ENCODE results near the gene RPEL1.

DNA sequence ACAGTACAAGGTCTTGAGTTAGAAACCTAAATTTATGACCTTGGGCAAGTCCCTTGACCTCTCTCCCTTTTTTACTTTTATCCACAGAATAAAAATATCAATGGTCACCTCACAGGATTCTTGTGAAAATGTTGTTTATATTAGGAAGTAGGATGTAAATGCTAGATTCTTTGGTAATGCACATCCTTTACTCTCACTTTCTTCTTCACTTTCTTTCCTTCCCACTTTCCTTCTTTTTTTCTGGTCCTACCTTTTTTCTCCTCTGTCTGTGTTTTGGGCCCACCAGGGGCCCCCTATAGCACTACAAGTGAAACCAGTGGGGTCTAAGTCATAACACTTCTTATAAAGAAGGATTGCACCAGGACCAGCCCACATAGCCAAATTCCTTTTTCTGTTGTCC is 12.1 kb downstream of the RPEL1 start:
- TF ChIP-seq EZH2 (IDR thresholded peaks at IDR 0.05) = no peak
- TF ChIP-seq, protein P1, sequence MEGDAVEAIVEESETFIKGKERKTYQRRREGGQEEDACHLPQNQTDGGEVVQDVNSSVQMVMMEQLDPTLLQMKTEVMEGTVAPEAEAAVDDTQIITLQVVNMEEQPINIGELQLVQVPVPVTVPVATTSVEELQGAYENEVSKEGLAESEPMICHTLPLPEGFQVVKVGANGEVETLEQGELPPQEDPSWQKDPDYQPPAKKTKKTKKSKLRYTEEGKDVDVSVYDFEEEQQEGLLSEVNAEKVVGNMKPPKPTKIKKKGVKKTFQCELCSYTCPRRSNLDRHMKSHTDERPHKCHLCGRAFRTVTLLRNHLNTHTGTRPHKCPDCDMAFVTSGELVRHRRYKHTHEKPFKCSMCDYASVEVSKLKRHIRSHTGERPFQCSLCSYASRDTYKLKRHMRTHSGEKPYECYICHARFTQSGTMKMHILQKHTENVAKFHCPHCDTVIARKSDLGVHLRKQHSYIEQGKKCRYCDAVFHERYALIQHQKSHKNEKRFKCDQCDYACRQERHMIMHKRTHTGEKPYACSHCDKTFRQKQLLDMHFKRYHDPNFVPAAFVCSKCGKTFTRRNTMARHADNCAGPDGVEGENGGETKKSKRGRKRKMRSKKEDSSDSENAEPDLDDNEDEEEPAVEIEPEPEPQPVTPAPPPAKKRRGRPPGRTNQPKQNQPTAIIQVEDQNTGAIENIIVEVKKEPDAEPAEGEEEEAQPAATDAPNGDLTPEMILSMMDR (IDR thresholded peaks at IDR 0.05 in 2 of 3, conservative IDR thresholded peaks at IDR 0.05 in 1 of 3; ENCODE audit: borderline replicate concordance in 1 of 3, insufficient read depth in 1 of 3, low read depth in 2 of 3, low read length in 2 of 3) = no peak
- no peak for TF ChIP-seq POLR2A (IDR thresholded peaks at IDR 0.05; ENCODE audit: borderline replicate concordance, extremely low read depth, insufficient read depth, insufficient read length)
- TF ChIP-seq POLR2AphosphoS5 (IDR thresholded peaks at IDR 0.05; ENCODE audit: low read depth, low read length) = no peak
- no peak for TF ChIP-seq EZH2phosphoT487 (IDR thresholded peaks at IDR 0.05; ENCODE audit: borderline replicate concordance)
- TF ChIP-seq TCF7L2 (IDR thresholded peaks at IDR 0.05; ENCODE audit: borderline replicate concordance, extremely low read depth, insufficient read depth, insufficient read length) = no peak
- TF ChIP-seq SP1 (IDR thresholded peaks at IDR 0.05; ENCODE audit: low read depth) = no peak
- TF ChIP-seq, protein P2, sequence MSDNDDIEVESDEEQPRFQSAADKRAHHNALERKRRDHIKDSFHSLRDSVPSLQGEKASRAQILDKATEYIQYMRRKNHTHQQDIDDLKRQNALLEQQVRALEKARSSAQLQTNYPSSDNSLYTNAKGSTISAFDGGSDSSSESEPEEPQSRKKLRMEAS (IDR thresholded peaks at IDR 0.05) = no peak
- TF ChIP-seq, protein P3, sequence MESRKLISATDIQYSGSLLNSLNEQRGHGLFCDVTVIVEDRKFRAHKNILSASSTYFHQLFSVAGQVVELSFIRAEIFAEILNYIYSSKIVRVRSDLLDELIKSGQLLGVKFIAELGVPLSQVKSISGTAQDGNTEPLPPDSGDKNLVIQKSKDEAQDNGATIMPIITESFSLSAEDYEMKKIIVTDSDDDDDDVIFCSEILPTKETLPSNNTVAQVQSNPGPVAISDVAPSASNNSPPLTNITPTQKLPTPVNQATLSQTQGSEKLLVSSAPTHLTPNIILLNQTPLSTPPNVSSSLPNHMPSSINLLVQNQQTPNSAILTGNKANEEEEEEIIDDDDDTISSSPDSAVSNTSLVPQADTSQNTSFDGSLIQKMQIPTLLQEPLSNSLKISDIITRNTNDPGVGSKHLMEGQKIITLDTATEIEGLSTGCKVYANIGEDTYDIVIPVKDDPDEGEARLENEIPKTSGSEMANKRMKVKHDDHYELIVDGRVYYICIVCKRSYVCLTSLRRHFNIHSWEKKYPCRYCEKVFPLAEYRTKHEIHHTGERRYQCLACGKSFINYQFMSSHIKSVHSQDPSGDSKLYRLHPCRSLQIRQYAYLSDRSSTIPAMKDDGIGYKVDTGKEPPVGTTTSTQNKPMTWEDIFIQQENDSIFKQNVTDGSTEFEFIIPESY (IDR thresholded peaks at IDR 0.05; ENCODE audit: extremely low read depth, insufficient replicate concordance, low read length) = no peak

Measured in HCT116 (cell line).